Measurements from ENCODE around the gene SPARCL1. TPM values are rescaled to one million over a fixed set of nuclear protein-coding genes. Genes with fewer than 3 reads are reported as not detected.

SPARCL1 gene
- polyA plus RNA-seq, 2 of the 4 experiments (the other 2 are of a cell fraction), result not detected

DNA sequence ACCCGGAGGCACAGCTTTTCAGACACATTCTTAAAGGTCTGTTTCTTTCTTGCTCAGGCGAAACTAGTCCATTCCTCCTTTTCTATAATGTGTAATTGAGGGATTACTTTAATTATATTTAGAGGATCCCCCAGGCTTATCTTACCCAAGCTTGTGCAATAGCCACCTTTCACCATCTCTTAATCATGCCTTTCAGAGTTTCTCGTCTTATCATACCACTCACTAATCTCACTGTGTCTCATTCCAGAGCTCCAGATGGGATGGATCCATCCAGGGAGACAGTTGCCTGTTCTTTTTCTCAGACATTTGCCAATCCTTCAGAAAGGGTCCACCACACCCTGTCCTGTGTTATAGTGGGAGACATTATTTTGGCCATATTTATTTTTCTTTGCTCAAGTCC lies 12.5 kb downstream of the SPARCL1 start:
- Histone ChIP-seq H3K27ac (no peak overlapping the region), H3K4me2 (no peak overlapping the region), H3K9me3 (no peaks in the 10 kb centered on the region), H3K4me1 (no peaks in the 10 kb centered on the region), H3K4me3 (no peak overlapping the region)
- TF ChIP-seq TP53 (CRISPR knock-in tag; IDR thresholded peaks at IDR 0.05) (no peak), POLR2A (IDR thresholded peaks at IDR 0.05; ENCODE audit: low read length) (no peak), BHLHE40 (IDR thresholded peaks at IDR 0.05; ENCODE audit: low read depth, low read length) (no peak), CBX2 (IDR thresholded peaks at IDR 0.05; ENCODE audit: borderline replicate concordance, low read depth) (no peak), FOXS1 (CRISPR knock-in tag; IDR thresholded peaks at IDR 0.05) (no peak), CEBPB (IDR thresholded peaks at IDR 0.05) (no peak), HEYL (CRISPR knock-in tag; IDR thresholded peaks at IDR 0.05) (no peak), ZNF302 (CRISPR knock-in tag; IDR thresholded peaks at IDR 0.05) (no peak), NR3C1 (IDR thresholded peaks at IDR 0.05) (no peak), USF2 (IDR thresholded peaks at IDR 0.05) (no peak), ZFP36 (IDR thresholded peaks at IDR 0.05; ENCODE audit: borderline replicate concordance, partially characterized antibody) (no peak)
- TF ChIP-seq, protein P1, sequence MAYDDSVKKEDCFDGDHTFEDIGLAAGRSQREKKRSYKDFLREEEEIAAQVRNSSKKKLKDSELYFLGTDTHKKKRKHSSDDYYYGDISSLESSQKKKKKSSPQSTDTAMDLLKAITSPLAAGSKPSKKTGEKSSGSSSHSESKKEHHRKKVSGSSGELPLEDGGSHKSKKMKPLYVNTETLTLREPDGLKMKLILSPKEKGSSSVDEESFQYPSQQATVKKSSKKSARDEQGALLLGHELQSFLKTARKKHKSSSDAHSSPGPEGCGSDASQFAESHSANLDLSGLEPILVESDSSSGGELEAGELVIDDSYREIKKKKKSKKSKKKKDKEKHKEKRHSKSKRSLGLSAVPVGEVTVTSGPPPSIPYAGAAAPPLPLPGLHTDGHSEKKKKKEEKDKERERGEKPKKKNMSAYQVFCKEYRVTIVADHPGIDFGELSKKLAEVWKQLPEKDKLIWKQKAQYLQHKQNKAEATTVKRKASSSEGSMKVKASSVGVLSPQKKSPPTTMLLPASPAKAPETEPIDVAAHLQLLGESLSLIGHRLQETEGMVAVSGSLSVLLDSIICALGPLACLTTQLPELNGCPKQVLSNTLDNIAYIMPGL (CRISPR knock-in tag; IDR thresholded peaks at IDR 0.05; ENCODE audit: borderline replicate concordance), result no peak
- TF ChIP-seq, protein P2, sequence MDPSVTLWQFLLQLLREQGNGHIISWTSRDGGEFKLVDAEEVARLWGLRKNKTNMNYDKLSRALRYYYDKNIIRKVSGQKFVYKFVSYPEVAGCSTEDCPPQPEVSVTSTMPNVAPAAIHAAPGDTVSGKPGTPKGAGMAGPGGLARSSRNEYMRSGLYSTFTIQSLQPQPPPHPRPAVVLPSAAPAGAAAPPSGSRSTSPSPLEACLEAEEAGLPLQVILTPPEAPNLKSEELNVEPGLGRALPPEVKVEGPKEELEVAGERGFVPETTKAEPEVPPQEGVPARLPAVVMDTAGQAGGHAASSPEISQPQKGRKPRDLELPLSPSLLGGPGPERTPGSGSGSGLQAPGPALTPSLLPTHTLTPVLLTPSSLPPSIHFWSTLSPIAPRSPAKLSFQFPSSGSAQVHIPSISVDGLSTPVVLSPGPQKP (IDR thresholded peaks at IDR 0.05; ENCODE audit: low read depth, low read length), result no peak
- TF ChIP-seq, protein P3, sequence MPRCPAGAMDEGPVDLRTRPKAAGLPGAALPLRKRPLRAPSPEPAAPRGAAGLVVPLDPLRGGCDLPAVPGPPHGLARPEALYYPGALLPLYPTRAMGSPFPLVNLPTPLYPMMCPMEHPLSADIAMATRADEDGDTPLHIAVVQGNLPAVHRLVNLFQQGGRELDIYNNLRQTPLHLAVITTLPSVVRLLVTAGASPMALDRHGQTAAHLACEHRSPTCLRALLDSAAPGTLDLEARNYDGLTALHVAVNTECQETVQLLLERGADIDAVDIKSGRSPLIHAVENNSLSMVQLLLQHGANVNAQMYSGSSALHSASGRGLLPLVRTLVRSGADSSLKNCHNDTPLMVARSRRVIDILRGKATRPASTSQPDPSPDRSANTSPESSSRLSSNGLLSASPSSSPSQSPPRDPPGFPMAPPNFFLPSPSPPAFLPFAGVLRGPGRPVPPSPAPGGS (IDR thresholded peaks at IDR 0.05), result no peak
- ChIA-PET POLR2A (no interaction called here), CTCF (no interaction called here)
- 64% methylated on average over 3 of the region's 3 CpGs for WGBS (ENCODE audit: missing lambda C conversion rate)
- ATAC-seq (no peak), FAIRE-seq (no peak), DNase-seq (ENCODE audit: low read depth in 1 of 2, low spot score in 1 of 2) (no peak)

- 76% methylated on average over 1 of the region's 1 CpG for WGBS (ENCODE audit: missing lambda C conversion rate)
- no peak overlapping the region for H3K27ac ChIP-seq
- no peak for TF ChIP-seq FOSL2 (IDR thresholded peaks at IDR 0.05)
- TF ChIP-seq FOSL2 (CRISPR knock-in tag; IDR thresholded peaks at IDR 0.05), result no peak
- TF ChIP-seq JUN (IDR thresholded peaks at IDR 0.05), result no peak
- no peak for TF ChIP-seq KDM5A (IDR thresholded peaks at IDR 0.05)
- TF ChIP-seq SREBF2 (IDR thresholded peaks at IDR 0.05), result no peak
- ATAC-seq (no peak), DNase-seq (ENCODE audit: low read depth in 1 of 2, low spot score in 1 of 2) (no peak), FAIRE-seq (no peak)
- no peaks in the 10 kb centered on the region for H3K4me1 ChIP-seq
- H3K4me2 ChIP-seq, result no peak overlapping the region
- ChIA-PET POLR2A (no interaction called here), CTCF (interaction anchor here (0.8 to 1.2 kb wide), 2 partner anchors 136 to 391 kb away, joined by 3 read pairs; no protein-coding TSS in a partner anchor)
- H3K4me3 ChIP-seq, result no peak overlapping the region
- H3K9me3 ChIP-seq, result no peaks in the 10 kb centered on the region
Measured at GRCh38 chr4:87512400-87512799, 16.8 kb downstream of the SPARCL1 start.

- no peak for ATAC-seq
- DNase-seq (ENCODE audit: low read depth in 1 of 2, low spot score in 1 of 2), result no peak
- H3K9me3 ChIP-seq, result no peaks in the 10 kb centered on the region
- H3K4me3 ChIP-seq, result no peak overlapping the region
- no peak overlapping the region for H3K4me2 ChIP-seq
- CTCF ChIA-PET, result no interaction called here
- WGBS (ENCODE audit: missing lambda C conversion rate), result 61% methylated on average over 2 of the region's 2 CpGs
- no peaks in the 10 kb centered on the region for H3K4me1 ChIP-seq
- POLR2A ChIA-PET, result no interaction called here
- no peak for FAIRE-seq
- no peak overlapping the region for H3K27ac ChIP-seq
- TF ChIP-seq, protein P2 (IDR thresholded peaks at IDR 0.05; ENCODE audit: low read depth, low read length), result no peak
- TF ChIP-seq HES2 (IDR thresholded peaks at IDR 0.05), result no peak
- no peak for TF ChIP-seq ZNF302 (CRISPR knock-in tag; IDR thresholded peaks at IDR 0.05)
- TF ChIP-seq USF2 (IDR thresholded peaks at IDR 0.05), result no peak
- TF ChIP-seq HEYL (CRISPR knock-in tag; IDR thresholded peaks at IDR 0.05), result no peak
- TF ChIP-seq, protein P1 (CRISPR knock-in tag; IDR thresholded peaks at IDR 0.05; ENCODE audit: borderline replicate concordance), result no peak
- no peak for TF ChIP-seq RCOR1 (IDR thresholded peaks at IDR 0.05; ENCODE audit: low read depth, low read length)
- no peak for TF ChIP-seq NFE2L2 (conservative IDR thresholded peaks at IDR 0.05; ENCODE audit: low read length)
- no peak for TF ChIP-seq CBX2 (IDR thresholded peaks at IDR 0.05; ENCODE audit: borderline replicate concordance, low read depth)
- TF ChIP-seq ZSCAN20 (CRISPR knock-in tag; IDR thresholded peaks at IDR 0.05), result no peak
- no peak for TF ChIP-seq BHLHE40 (IDR thresholded peaks at IDR 0.05; ENCODE audit: low read depth, low read length)
Measured at GRCh38 chr4:87511500-87511899, 17.7 kb downstream of the SPARCL1 start.

Data from A549 (cell line).